ENCODE data around the gene CREB5.

The CREB5 gene

GRCh38 chr7:28704706-28705105 is 292.4 kb downstream of the CREB5 start:
- in situ Hi-C loops (cut with MboI; ENCODE audit: low sequenced_read_pairs, unreplicated experiment), result no loop called here
- TF ChIP-seq CTCF (IDR thresholded peaks at IDR 0.05; ENCODE audit: borderline replicate concordance, control extremely low read depth, extremely low read depth, insufficient read depth, missing control alignments), result no peak
- DNase-seq (ENCODE audit: low spot score), result no peak

DNA sequence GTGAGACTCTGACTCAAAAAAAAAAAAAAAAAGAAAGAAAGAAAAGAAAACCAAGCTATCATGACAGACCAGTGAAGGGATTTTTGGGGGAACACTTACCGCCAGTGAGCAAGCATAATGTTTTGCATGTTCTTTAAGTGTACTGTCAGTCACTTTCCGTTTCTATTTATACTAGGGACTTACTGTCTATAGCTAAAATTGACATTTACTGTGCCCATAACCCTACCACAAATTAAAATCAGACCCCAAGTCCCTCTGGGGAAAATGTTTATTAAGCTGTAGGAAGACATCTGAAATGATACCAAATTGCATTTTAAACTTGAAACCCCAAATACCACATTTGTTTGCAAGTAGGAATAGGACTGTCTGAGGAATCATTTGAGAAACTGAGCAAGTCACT is 293.0 kb downstream of the CREB5 start:
- in situ Hi-C loops (cut with MboI; ENCODE audit: low sequenced_read_pairs, unreplicated experiment), result no loop called here
- DNase-seq (ENCODE audit: low spot score), result peak; percentile 37
- no peak for TF ChIP-seq CTCF (IDR thresholded peaks at IDR 0.05; ENCODE audit: borderline replicate concordance, control extremely low read depth, extremely low read depth, insufficient read depth, missing control alignments)

- in situ Hi-C loops (cut with MboI; ENCODE audit: low sequenced_read_pairs, unreplicated experiment), result no loop called here
- no peak for DNase-seq (ENCODE audit: low spot score)
- no peak for TF ChIP-seq CTCF (IDR thresholded peaks at IDR 0.05; ENCODE audit: borderline replicate concordance, control extremely low read depth, extremely low read depth, insufficient read depth, missing control alignments)
Measured at GRCh38 chr7:28706584-28706983, 294.3 kb downstream of the CREB5 start.

GRCh38 chr7:28707291-28707690 is 295.0 kb downstream of the CREB5 start:
- no peak for TF ChIP-seq CTCF (IDR thresholded peaks at IDR 0.05; ENCODE audit: borderline replicate concordance, control extremely low read depth, extremely low read depth, insufficient read depth, missing control alignments)
- no peak for DNase-seq (ENCODE audit: low spot score)
- in situ Hi-C loops (cut with MboI; ENCODE audit: low sequenced_read_pairs, unreplicated experiment), result no loop called here

GRCh38 chr7:28708033-28708951 is 296.0 kb downstream of the CREB5 start:
- in situ Hi-C loops (cut with MboI; ENCODE audit: low sequenced_read_pairs, unreplicated experiment), result no loop called here
- DNase-seq (ENCODE audit: low spot score), result no peak

GRCh38 chr7:28709748-28710147 is 297.4 kb downstream of the CREB5 start:
- no peak for TF ChIP-seq CTCF (IDR thresholded peaks at IDR 0.05; ENCODE audit: borderline replicate concordance, control extremely low read depth, extremely low read depth, insufficient read depth, missing control alignments)
- in situ Hi-C loops (cut with MboI; ENCODE audit: low sequenced_read_pairs, unreplicated experiment), result no loop called here
- DNase-seq (ENCODE audit: low spot score), result no peak

More at GRCh38 chr7:28708033-28708951, 296.0 kb downstream of the CREB5 start:
- TF ChIP-seq CTCF (IDR thresholded peaks at IDR 0.05; ENCODE audit: borderline replicate concordance, control extremely low read depth, extremely low read depth, insufficient read depth, missing control alignments), result no peak
